Activated naive CD4-positive, alpha-beta T cell treated with anti-CD3 and anti-CD28 coated beads, Interleukin-2, amount 50 U/mL, for 72 hours (primary cell): ENCODE data around the gene IL2RA. TPM values are rescaled to one million over a fixed set of nuclear protein-coding genes. Genes with fewer than 3 reads are reported as not detected.
"Not testable (repeated sequence)": the region's sequence is repeated elsewhere in the genome, so short reads cannot be mapped to it uniquely, and the experiment has no call there.

Source experiments
- ATAC-seq, 2 donors: fragments of 150-1000 bp; cut with Tn5 transposase; 2 replicates each; pipeline ENCODE4 v1.10.0; 2021; ENCODE audit warnings: mild to moderate bottlenecking in 2 of 2, moderate library complexity in 2 of 2
- DNase-seq, 2 donors: peaks; one replicate each; pipeline ENCODE4 v3.0.0; 2021 to 2022; ENCODE audit warnings: low spot score in 2 of 2
- H3K27ac Mint-ChIP-seq, 2 donors: one replicate each; pipeline ENCODE4 v1.8.0; 2022; ENCODE audit warnings: mild to moderate bottlenecking in 2 of 2, mixed read lengths in 2 of 2
- H3K36me3 Mint-ChIP-seq, 2 donors: one replicate each; pipeline ENCODE4 v1.8.0; 2022; ENCODE audit warnings: mixed read lengths in 2 of 2
- H3K9me3 Mint-ChIP-seq, 2 donors: one replicate each; pipeline ENCODE4 v1.8.0; 2022; ENCODE audit warnings: mixed read lengths in 2 of 2
- total RNA-seq, 2 donors: library from RNA; stranded (reverse); gene quantifications; one replicate each; pipeline ENCODE4 v1.2.3, GENCODE V29; 2022

Gene IL2RA
- total RNA-seq, 2 donors from 2014 or later, result 531 to 706 TPM

GRCh38 chr10:5971886-5972285 lies 90.3 kb downstream of the IL2RA start:
- ATAC-seq (no peak), DNase-seq (no peak)
- H3K36me3 Mint-ChIP-seq, result peaks cover 6 to 21% of the 10 kb centered on the region in 2 donors
- no peaks in the 10 kb centered on the region for H3K9me3 Mint-ChIP-seq
- H3K27ac Mint-ChIP-seq, result peak overlapping the region; percentile 67 to 81

- Mint-ChIP-seq H3K27ac (peak overlapping the region; percentile 67 to 91), H3K9me3 (no peaks in the 10 kb centered on the region), H3K36me3 (peaks cover 2 to 17% of the 10 kb centered on the region in 2 donors)
- no peak for DNase-seq
- no peak for ATAC-seq
These were observed 90.8 kb downstream of the IL2RA start for GRCh38 chr10:5971315-5971832.

GRCh38 chr10:5970527-5970926 lies 91.6 kb downstream of the IL2RA start:
- Mint-ChIP-seq H3K9me3 (no peaks in the 10 kb centered on the region), H3K36me3 (peaks cover 0 to 14% of the 10 kb centered on the region in 2 donors), H3K27ac (peak overlapping the region in 1 of 2 donors; percentile 91)
- DNase-seq (no peak), ATAC-seq (no peak)

GRCh38 chr10:5970066-5970465 lies 92.1 kb downstream of the IL2RA start:
- no peaks in the 10 kb centered on the region for H3K9me3 Mint-ChIP-seq
- no peak overlapping the region for H3K27ac Mint-ChIP-seq
- H3K36me3 Mint-ChIP-seq, result peaks cover 0 to 14% of the 10 kb centered on the region in 2 donors
- DNase-seq (no peak), ATAC-seq (no peak)

- H3K9me3 Mint-ChIP-seq, result no peaks in the 10 kb centered on the region
- ATAC-seq (no peak), DNase-seq (no peak)
- no peak overlapping the region for H3K27ac Mint-ChIP-seq
- peaks cover 0 to 9% of the 10 kb centered on the region in 2 donors for H3K36me3 Mint-ChIP-seq
These were observed 93.3 kb downstream of the IL2RA start for GRCh38 chr10:5968681-5969453.

GRCh38 chr10:5968037-5968680 lies 94.0 kb downstream of the IL2RA start:
- H3K36me3 Mint-ChIP-seq, result peaks cover 0 to 8% of the 10 kb centered on the region in 2 donors
- peak overlapping the region in 1 of 2 donors; percentile 26 for H3K27ac Mint-ChIP-seq
- H3K9me3 Mint-ChIP-seq, result no peaks in the 10 kb centered on the region
- ATAC-seq (no peak), DNase-seq (no peak)

GRCh38 chr10:5965266-5965665 lies 96.9 kb downstream of the IL2RA start:
- Mint-ChIP-seq H3K9me3 (no peaks in the 10 kb centered on the region), H3K36me3 (peaks cover 7 to 14% of the 10 kb centered on the region in 2 donors), H3K27ac (no peak overlapping the region)
- ATAC-seq (no peak), DNase-seq (no peak)

- no peak overlapping the region for H3K27ac Mint-ChIP-seq
- H3K9me3 Mint-ChIP-seq, result no peaks in the 10 kb centered on the region
- H3K36me3 Mint-ChIP-seq, result peaks cover 8 to 14% of the 10 kb centered on the region in 2 donors
- peak in 1 of 2 donors; percentile 40 for DNase-seq
- no peak for ATAC-seq
These were observed 97.4 kb downstream of the IL2RA start for GRCh38 chr10:5964736-5965135.

- ATAC-seq (no peak), DNase-seq (peak in 1 of 2 donors; percentile 23)
- Mint-ChIP-seq H3K36me3 (peaks cover 11 to 14% of the 10 kb centered on the region in 2 donors), H3K9me3 (no peaks in the 10 kb centered on the region), H3K27ac (no peak overlapping the region)
These were observed 98.6 kb downstream of the IL2RA start for GRCh38 chr10:5963591-5963990.

- no peak for ATAC-seq
- Mint-ChIP-seq H3K27ac (no peak overlapping the region), H3K36me3 (peaks cover 11 to 14% of the 10 kb centered on the region in 2 donors), H3K9me3 (no peaks in the 10 kb centered on the region)
- DNase-seq, result peak in 1 of 2 donors; percentile 14
These were observed 99.1 kb downstream of the IL2RA start for GRCh38 chr10:5963071-5963470.

- Mint-ChIP-seq H3K27ac (peak overlapping the region in 1 of 2 donors; percentile 36), H3K36me3 (peaks cover 7 to 11% of the 10 kb centered on the region in 2 donors)
- H3K9me3 Mint-ChIP-seq, ATAC-seq: not testable (repeated sequence)
- peak in 1 of 2 donors; percentile 45 for DNase-seq
These were observed 99.7 kb downstream of the IL2RA start for GRCh38 chr10:5962358-5962940.

GRCh38 chr10:5961405-5962100 lies 100.6 kb downstream of the IL2RA start:
- ATAC-seq, result no peak
- H3K27ac Mint-ChIP-seq, result peak overlapping the region in 1 of 2 donors; percentile 70
- DNase-seq, result no peak
- no peaks in the 10 kb centered on the region for H3K9me3 Mint-ChIP-seq
- H3K36me3 Mint-ChIP-seq, result peaks cover 6 to 11% of the 10 kb centered on the region in 2 donors

- H3K9me3 Mint-ChIP-seq, H3K27ac Mint-ChIP-seq, ATAC-seq, DNase-seq: not testable (repeated sequence)
- peaks cover 6 to 11% of the 10 kb centered on the region in 2 donors for H3K36me3 Mint-ChIP-seq
These were observed 101.2 kb downstream of the IL2RA start for GRCh38 chr10:5960973-5961275.
